Measurements from ENCODE around the gene WDFY3.

GRCh38 chr4:84849051-84849640, 117.3 kb downstream of the WDFY3 start:
- TF ChIP-seq POLR2A (IDR thresholded peaks at IDR 0.05): no peak
- TF ChIP-seq CTCF (IDR thresholded peaks at IDR 0.05): no peak

Measured in Peyer's patch (tissue), 4 donors.